ENCODE results near the gene TRIM34. TPM values are rescaled to one million over a fixed set of nuclear protein-coding genes. Genes with fewer than 3 reads are reported as not detected.

TRIM34 gene
- total RNA-seq, 1 donor from 2014 or later = 4.6 TPM

DNA sequence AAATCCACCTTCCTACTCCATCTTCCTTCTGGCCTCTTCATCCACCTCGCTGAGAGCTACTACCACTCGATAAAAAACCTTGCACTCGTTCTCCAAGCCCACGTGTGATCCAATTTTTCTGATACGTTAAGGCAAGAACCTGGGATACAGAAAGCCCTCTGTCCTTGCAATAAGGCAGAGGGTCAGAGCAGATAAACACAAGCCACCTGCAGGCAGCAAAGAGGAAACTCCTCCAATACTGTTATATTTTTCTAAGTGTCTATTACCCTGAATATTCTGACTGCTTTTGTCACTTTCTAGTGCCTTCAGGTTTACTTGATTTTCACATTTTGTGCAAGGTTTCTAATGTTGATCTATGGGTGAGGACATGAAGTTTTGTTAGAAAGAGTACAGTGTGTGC is 33.5 kb downstream of the TRIM34 start:
- H3K27ac Mint-ChIP-seq (ENCODE audit: unreplicated experiment) = no peak overlapping the region
- no peaks in the 10 kb centered on the region for H3K4me1 Mint-ChIP-seq (ENCODE audit: low read depth, unreplicated experiment)
- H3K9me3 Mint-ChIP-seq (ENCODE audit: unreplicated experiment) = no peaks in the 10 kb centered on the region
- Histone ChIP-seq H3K36me3 (ENCODE audit: insufficient read depth, low read length) (peaks cover 2% of the 10 kb centered on the region), H3K4me1 (ENCODE audit: insufficient read depth, low read length) (no peaks in the 10 kb centered on the region), H4K20me1 (ENCODE audit: insufficient read depth, low read length) (no peaks in the 10 kb centered on the region), H3K27ac (ENCODE audit: low read depth, low read length) (no peak overlapping the region), H3K79me2 (ENCODE audit: insufficient read depth, low read length) (no peaks in the 10 kb centered on the region), H3K4me2 (ENCODE audit: low read length) (no peak overlapping the region), H2AFZ (ENCODE audit: low read depth, low read length) (no peak overlapping the region), H3K9ac (ENCODE audit: low read length) (no peak overlapping the region), H3K27me3 (ENCODE audit: insufficient read depth, low read length) (no peaks in the 10 kb centered on the region), H3K4me3 (ENCODE audit: insufficient read depth, low read depth, low read length) (no peak overlapping the region), H3K9me3 (ENCODE audit: insufficient read depth, low read depth, low read length) (no peaks in the 10 kb centered on the region)
- no peak overlapping the region for H3K4me3 Mint-ChIP-seq (ENCODE audit: unreplicated experiment)
- peaks cover 9% of the 10 kb centered on the region for H3K36me3 Mint-ChIP-seq (ENCODE audit: low read depth, unreplicated experiment)
- H3K27me3 Mint-ChIP-seq (ENCODE audit: low read depth, unreplicated experiment) = no peaks in the 10 kb centered on the region
- DNase-seq (ENCODE audit: low read depth) = no peak
- no peak for FAIRE-seq
- no peak for TF ChIP-seq EZH2 (IDR thresholded peaks at IDR 0.05; ENCODE audit: insufficient read depth, low read length)
- TF ChIP-seq, protein P1, sequence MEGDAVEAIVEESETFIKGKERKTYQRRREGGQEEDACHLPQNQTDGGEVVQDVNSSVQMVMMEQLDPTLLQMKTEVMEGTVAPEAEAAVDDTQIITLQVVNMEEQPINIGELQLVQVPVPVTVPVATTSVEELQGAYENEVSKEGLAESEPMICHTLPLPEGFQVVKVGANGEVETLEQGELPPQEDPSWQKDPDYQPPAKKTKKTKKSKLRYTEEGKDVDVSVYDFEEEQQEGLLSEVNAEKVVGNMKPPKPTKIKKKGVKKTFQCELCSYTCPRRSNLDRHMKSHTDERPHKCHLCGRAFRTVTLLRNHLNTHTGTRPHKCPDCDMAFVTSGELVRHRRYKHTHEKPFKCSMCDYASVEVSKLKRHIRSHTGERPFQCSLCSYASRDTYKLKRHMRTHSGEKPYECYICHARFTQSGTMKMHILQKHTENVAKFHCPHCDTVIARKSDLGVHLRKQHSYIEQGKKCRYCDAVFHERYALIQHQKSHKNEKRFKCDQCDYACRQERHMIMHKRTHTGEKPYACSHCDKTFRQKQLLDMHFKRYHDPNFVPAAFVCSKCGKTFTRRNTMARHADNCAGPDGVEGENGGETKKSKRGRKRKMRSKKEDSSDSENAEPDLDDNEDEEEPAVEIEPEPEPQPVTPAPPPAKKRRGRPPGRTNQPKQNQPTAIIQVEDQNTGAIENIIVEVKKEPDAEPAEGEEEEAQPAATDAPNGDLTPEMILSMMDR (IDR thresholded peaks at IDR 0.05; ENCODE audit: insufficient read depth, low read depth, low read length) = no peak

DNA sequence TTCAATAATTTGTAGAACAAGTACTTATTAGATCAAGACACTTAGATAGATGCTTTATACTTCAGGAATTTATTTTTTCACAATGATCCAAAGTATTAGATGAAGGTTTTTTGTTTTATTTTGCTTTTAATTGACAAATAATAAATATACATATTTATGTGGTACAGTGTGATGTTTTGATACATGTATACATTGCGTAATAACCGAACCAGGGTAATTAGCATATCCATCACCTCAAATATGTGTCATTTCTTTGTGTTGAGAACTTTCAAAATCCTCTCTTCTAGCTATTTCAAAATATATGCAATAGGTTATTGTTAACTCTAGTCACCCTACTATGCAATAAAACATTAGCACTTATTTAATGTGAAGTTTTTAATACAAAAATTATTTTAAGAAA is 38.7 kb downstream of the TRIM34 start:
- H3K27ac ChIP-seq (ENCODE audit: low read depth, low read length) = no peak overlapping the region
- H3K27me3 ChIP-seq (ENCODE audit: insufficient read depth, low read length) = no peaks in the 10 kb centered on the region
- no peaks in the 10 kb centered on the region for H3K79me2 ChIP-seq (ENCODE audit: insufficient read depth, low read length)
- no peak overlapping the region for H3K4me3 ChIP-seq (ENCODE audit: insufficient read depth, low read depth, low read length)
- no peak overlapping the region for H2AFZ ChIP-seq (ENCODE audit: low read depth, low read length)
- H3K4me1 ChIP-seq (ENCODE audit: insufficient read depth, low read length) = no peaks in the 10 kb centered on the region
- H3K9me3 Mint-ChIP-seq (ENCODE audit: unreplicated experiment) = no peaks in the 10 kb centered on the region
- no peak for TF ChIP-seq EZH2 (IDR thresholded peaks at IDR 0.05; ENCODE audit: insufficient read depth, low read length)
- TF ChIP-seq, protein P1 (IDR thresholded peaks at IDR 0.05; ENCODE audit: insufficient read depth, low read depth, low read length) = no peak
- H3K4me3 Mint-ChIP-seq (ENCODE audit: unreplicated experiment) = no peak overlapping the region
- H3K9me3 ChIP-seq (ENCODE audit: insufficient read depth, low read depth, low read length) = no peaks in the 10 kb centered on the region
- H3K36me3 Mint-ChIP-seq (ENCODE audit: low read depth, unreplicated experiment) = peaks cover 12% of the 10 kb centered on the region
- no peak for DNase-seq (ENCODE audit: low read depth)
- H3K36me3 ChIP-seq (ENCODE audit: insufficient read depth, low read length) = peaks cover 18% of the 10 kb centered on the region
- no peaks in the 10 kb centered on the region for H3K27me3 Mint-ChIP-seq (ENCODE audit: low read depth, unreplicated experiment)
- FAIRE-seq = no peak
- H3K4me2 ChIP-seq (ENCODE audit: low read length) = no peak overlapping the region
- H3K27ac Mint-ChIP-seq (ENCODE audit: unreplicated experiment) = no peak overlapping the region
- no peaks in the 10 kb centered on the region for H3K4me1 Mint-ChIP-seq (ENCODE audit: low read depth, unreplicated experiment)
- H3K9ac ChIP-seq (ENCODE audit: low read length) = no peak overlapping the region
- H4K20me1 ChIP-seq (ENCODE audit: insufficient read depth, low read length) = no peaks in the 10 kb centered on the region

DNA sequence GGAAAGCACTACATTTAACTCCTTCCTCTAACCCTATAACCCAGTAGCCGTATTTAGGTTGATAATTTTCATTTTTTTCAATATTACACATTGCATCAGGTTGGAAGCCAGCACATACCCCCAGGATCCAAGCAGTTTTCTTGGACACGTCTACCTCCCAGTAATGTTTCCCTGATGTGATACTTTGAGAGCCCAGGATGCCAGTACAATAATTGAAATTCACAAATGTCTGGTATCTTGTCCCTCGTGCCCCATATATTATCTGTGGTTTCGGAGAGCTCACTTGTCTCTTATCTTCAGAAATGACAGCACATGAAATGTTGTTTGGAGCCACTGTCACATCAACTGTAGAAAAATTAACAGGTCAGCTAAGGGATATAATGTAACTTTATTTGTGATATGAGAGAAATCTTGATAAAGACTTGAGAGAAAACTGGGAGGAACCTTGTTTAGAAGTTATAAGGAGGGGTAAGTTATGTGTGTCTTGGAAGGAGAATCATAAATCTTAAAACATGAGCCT is 40.3 kb downstream of the TRIM34 start:
- H3K27me3 Mint-ChIP-seq (ENCODE audit: low read depth, unreplicated experiment) = no peaks in the 10 kb centered on the region
- Histone ChIP-seq H3K4me1 (ENCODE audit: insufficient read depth, low read length) (no peaks in the 10 kb centered on the region), H3K79me2 (ENCODE audit: insufficient read depth, low read length) (no peaks in the 10 kb centered on the region), H3K36me3 (ENCODE audit: insufficient read depth, low read length) (peaks cover 22% of the 10 kb centered on the region), H2AFZ (ENCODE audit: low read depth, low read length) (no peak overlapping the region), H3K27me3 (ENCODE audit: insufficient read depth, low read length) (no peaks in the 10 kb centered on the region), H3K9me3 (ENCODE audit: insufficient read depth, low read depth, low read length) (no peaks in the 10 kb centered on the region), H3K27ac (ENCODE audit: low read depth, low read length) (no peak overlapping the region), H4K20me1 (ENCODE audit: insufficient read depth, low read length) (no peaks in the 10 kb centered on the region), H3K4me3 (ENCODE audit: insufficient read depth, low read depth, low read length) (no peak overlapping the region), H3K4me2 (ENCODE audit: low read length) (no peak overlapping the region), H3K9ac (ENCODE audit: low read length) (no peak overlapping the region)
- H3K4me1 Mint-ChIP-seq (ENCODE audit: low read depth, unreplicated experiment) = no peaks in the 10 kb centered on the region
- no peak for DNase-seq (ENCODE audit: low read depth)
- no peak overlapping the region for H3K27ac Mint-ChIP-seq (ENCODE audit: unreplicated experiment)
- H3K9me3 Mint-ChIP-seq (ENCODE audit: unreplicated experiment) = no peaks in the 10 kb centered on the region
- TF ChIP-seq, protein P1 (IDR thresholded peaks at IDR 0.05; ENCODE audit: insufficient read depth, low read depth, low read length) = no peak
- no peak for TF ChIP-seq EZH2 (IDR thresholded peaks at IDR 0.05; ENCODE audit: insufficient read depth, low read length)
- no peak for FAIRE-seq
- no peak overlapping the region for H3K4me3 Mint-ChIP-seq (ENCODE audit: unreplicated experiment)
- peaks cover 12% of the 10 kb centered on the region for H3K36me3 Mint-ChIP-seq (ENCODE audit: low read depth, unreplicated experiment)

Data from astrocyte (in vitro differentiated cells and primary cell).